ENCODE measurements around the gene ERCC8.

DNA sequence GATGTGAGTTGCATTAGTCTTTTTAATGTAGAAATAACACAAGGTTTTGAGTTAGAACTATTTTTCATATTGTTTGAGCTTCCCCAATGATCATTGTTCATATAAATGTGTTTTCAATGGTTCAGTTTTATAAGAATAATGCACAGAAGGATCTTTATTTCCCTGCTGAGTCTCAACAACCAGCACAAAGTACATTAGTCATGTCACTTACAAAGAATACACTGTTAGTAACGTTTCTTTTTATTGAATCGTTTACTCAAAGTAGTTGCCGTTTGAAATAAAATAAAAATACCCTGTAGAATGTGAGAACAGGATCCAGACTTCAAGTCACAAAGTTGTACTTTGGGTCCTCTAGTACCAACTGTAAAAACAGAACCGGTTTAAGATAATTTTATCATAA is 41.5 kb downstream of the ERCC8 start:
- TF ChIP-seq, protein P1, sequence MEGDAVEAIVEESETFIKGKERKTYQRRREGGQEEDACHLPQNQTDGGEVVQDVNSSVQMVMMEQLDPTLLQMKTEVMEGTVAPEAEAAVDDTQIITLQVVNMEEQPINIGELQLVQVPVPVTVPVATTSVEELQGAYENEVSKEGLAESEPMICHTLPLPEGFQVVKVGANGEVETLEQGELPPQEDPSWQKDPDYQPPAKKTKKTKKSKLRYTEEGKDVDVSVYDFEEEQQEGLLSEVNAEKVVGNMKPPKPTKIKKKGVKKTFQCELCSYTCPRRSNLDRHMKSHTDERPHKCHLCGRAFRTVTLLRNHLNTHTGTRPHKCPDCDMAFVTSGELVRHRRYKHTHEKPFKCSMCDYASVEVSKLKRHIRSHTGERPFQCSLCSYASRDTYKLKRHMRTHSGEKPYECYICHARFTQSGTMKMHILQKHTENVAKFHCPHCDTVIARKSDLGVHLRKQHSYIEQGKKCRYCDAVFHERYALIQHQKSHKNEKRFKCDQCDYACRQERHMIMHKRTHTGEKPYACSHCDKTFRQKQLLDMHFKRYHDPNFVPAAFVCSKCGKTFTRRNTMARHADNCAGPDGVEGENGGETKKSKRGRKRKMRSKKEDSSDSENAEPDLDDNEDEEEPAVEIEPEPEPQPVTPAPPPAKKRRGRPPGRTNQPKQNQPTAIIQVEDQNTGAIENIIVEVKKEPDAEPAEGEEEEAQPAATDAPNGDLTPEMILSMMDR (IDR thresholded peaks at IDR 0.05), result no peak
- TF ChIP-seq POLR2A (IDR thresholded peaks at IDR 0.05), result no peak
